GM21447 (cell line): ENCODE measurements around the gene VAC14.

Experiments used
- ATAC-seq: cut with Tn5 transposase; IDR thresholded peaks from one replicate; pipeline ENCODE4 v1.9.1; 2021; ENCODE audit not compliant: unreplicated experiment

VAC14 gene

GRCh38 chr16:70709457-70709856 is 91.5 kb downstream of the VAC14 start:
- no peak for ATAC-seq

DNA sequence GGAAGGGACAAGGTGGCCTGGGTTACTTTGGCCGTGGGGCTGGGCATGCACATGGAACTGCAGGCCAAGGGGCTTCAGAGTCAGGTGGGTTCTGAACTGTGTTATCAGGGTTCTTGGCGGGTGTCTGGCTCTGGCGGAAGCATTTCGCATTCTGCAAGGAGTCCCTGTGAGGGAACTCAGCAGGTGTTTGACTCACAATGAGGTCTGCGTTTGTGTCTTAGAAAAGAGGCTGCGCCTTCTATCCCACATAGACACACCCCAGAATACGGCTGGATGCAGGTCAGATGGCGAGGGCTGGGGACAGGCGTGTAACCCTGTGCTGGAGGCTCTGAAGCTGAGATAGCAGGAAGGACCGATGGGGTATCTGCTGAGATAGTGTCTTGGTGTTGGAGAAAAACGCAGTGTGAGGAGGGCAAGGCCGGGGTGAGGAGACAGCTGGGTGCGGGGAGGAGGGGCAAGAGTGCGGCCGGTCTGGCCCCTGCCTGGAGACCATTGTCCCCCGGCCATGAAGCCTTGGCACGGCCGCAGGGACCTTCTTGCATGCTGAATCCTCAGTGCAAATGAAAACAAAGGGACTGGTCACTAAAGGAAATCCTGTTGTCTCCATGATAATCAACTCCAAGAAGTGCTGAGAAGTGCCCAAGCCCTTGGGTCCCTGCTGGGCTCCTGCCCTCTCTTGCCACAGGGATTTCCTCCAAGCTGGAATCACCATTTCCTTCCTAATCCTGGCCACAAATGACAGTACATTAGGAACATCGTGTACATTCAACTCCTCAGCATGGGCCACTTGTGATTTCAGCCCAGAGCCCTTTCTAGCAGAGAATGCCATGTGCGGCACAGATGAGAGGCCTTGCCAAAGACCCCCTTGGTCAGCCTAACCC is 92.4 kb downstream of the VAC14 start:
- no peak for ATAC-seq

DNA sequence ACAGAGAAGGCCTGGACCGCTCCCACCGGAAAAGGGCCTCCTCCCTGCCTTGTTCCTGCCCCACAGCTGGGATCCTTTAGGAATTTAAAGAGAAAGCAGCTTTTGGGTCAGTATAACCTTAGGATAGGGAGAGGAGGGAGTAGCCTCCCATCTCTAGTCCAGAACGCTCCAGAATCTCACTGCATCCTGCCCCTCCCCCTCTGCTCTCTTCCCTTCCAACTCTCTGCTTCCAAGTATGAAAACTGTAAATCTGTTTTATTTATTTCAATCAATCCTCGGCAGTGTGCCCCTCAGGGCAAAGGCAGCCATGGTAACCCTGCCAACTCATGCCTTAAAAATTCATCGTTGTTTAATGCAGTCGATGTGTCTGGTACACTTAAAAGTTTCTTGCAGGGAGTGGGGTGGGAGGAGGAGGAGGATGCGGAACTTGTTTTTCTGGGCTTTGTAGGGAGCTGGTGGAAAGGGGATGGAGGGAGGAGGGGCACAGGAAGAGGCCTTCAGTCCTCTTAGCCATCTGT is 94.0 kb downstream of the VAC14 start:
- ATAC-seq, result no peak

GRCh38 chr16:70705056-70705455 is 95.9 kb downstream of the VAC14 start:
- ATAC-seq, result no peak

- no peak for ATAC-seq
Measured at GRCh38 chr16:70704586-70704985, 96.4 kb downstream of the VAC14 start.

DNA sequence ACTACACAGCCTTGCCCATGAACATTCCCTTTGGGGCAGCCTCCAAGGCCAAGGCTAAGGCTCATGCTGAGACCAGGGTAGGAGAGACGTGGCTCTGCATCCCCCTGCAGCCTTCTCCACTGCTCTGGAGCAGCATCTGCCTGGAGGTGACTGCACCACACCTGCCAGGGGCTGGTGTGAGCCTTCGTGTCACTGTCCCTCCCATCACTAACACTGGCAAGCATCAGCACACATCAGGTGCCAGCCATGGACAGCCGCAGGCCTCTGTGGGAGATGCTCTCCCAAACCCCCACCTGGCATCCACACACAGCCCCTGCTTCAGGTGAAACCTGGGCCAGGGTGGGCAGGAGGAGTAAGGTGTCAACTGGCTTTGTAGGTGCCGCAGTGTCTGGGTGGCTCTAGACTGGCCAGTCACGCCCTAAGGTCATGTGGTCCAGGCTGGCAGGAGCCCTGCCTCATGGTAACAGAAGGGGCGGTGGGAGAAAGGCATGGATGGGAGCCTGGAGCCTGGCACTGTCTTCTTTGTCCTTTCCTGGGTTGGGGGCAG is 97.0 kb downstream of the VAC14 start:
- ATAC-seq, result no peak

GRCh38 chr16:70703041-70703834 is 97.7 kb downstream of the VAC14 start:
- no peak for ATAC-seq

DNA sequence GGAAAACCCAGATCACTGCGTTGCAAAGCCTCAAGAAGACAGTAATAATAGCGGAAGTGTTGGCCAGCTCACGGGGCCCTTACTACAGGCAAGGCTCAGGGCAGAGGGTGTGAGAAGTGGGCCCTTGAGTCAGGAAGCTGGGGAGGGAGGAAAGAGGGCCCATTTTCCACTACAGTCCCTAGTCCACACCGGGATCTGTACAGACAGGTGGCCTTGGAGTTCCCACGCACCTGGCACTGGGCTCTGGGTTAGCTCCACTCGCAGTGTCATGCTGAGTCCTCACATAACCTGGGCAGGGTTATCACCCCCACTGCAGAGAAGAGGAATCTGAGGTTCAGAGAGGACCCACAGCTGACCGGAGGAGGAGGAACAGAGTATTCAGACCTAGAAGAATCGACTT is 98.3 kb downstream of the VAC14 start:
- no peak for ATAC-seq

GRCh38 chr16:70701998-70702397 is 99.0 kb downstream of the VAC14 start:
- ATAC-seq, result no peak

DNA sequence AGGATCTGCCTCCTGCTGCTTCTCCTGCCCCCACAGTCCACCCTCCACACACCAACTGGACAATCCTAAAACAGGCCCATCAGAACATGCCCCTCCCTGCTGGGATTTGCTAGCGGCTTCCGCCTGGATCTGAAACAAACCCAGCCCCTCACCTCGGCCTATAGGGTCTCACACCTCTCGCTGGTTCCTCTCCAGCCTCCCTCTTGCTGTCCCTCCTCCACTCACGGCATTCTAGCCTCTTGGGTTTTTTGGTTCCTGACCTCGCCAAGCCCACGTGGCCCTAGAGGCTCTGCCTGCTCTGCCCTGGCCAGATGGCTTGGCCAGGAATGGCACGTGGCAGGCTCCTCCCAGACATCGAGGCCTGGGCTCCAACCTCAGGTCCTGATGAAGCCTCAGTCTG is 99.4 kb downstream of the VAC14 start:
- ATAC-seq, result no peak

DNA sequence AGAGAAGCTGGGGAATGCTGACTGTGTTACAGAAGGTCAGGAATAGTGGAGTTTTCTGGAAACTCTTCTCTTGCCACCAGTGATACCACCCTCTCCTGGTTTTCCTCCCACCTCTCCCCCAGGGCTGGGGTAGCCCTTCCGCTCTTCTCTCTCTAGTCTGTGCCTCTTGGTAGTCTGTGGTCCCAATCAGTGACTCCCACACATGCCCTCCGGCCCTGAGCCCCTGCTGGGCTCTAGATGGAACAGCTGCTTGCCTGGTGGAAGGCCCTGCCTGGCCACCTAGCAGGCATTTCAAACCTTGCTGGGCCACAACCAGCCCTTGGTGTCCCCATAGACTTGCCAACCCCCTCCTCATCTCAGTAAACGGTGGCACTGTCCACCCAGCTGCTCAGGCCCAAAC is 99.9 kb downstream of the VAC14 start:
- no peak for ATAC-seq

DNA sequence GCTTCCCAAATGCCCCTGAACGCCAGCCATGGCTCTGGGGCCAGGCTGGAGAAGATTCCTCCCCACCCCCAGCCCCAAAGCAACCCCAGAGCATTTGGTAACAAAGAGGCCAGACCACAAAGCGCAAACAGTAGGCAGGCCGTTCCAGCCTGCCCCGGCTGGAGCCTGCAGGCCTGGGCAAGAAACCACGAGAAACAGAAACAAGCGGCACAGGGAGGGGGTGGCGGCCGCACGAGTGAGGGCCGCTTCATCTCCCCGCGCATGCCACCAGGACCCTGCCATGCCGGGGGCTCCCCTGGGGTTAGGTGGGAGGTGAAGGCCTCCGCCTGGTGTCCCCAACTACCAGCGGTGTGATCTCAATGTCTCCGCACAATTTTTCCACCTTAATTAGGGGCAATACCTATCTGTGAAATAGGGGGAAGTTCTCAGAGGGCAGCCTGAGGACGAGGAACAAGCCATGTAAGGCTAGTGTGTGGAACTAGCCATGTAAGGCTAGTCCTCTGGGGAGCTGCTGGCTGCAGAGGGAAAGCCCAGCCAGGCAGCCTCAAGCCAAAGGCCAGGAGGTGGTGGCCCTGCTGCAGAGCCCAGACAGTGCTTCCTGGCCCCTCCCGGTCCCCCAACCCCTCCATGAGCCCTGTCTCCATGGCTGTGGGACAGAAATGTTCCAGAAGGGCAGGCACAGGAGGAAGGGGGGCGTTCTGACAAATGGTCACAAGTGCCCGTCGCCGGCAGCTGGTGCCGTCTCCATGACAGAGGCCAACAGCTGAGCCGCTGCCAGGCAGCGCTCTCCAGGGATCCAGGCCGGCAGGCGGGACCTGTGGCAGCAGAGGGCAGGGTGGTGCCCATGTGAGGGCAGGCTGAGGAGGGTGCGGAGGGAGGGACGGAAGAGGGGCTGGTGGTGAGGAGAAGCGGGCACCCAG is 100.6 kb downstream of the VAC14 start:
- no peak for ATAC-seq

DNA sequence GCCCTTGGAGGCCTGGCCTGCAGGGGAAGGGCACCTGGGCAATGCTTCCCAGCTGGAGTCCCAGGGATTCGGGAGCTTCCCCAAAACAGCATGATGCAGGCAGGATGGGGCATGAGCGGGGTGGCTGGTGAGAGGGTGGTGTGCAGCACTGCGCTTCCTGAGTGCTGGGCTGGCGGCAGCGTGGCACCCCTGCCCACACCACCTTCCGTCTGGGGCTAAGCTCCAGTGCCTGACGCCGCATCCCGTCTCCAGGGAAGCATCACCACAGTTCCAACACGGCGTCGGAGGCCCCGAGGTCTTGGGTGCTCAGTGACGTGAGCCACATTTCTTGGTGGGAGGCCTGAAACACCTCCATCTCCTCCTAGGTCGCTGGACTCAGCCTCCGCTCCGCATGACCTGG is 101.3 kb downstream of the VAC14 start:
- ATAC-seq, result no peak

- ATAC-seq, result no peak
Measured at GRCh38 chr16:70698901-70699300, 102.1 kb downstream of the VAC14 start.

DNA sequence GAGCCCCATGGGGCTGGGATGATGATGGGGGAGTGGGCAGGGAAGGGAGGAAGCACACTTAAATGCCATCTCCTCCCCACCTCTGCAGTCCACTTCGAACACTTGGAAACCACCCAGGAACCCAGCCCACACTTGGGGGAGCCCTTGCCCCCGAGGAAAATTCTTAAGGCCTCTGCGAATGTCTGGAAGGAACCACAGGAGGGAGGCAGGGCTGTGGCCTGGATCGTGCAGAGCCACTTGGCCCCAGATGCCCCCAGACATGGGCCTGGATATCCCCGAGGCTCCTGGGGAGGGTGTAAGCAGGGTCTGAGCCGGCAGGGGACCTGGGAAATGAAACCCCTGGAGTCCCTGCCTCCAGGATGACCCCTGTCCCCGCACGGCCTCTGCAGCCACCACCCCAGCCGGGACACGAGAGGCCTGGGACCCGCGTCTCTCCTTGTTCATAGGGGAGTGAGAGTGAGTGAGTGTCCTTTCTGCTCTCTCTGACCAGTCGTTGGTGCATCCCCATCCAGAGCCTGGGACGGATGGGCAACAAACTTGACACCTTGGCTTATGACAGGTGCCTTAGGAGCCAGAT is 103.3 kb downstream of the VAC14 start:
- ATAC-seq, result no peak

- ATAC-seq, result no peak
Measured at GRCh38 chr16:70696952-70697593, 103.9 kb downstream of the VAC14 start.

GRCh38 chr16:70696355-70696754 is 104.6 kb downstream of the VAC14 start:
- no peak for ATAC-seq

GRCh38 chr16:70695331-70696070 is 105.5 kb downstream of the VAC14 start:
- no peak for ATAC-seq

- no peak for ATAC-seq
Measured at GRCh38 chr16:70694868-70695218, 106.1 kb downstream of the VAC14 start.
